HepG2 (cell line): Measurements from ENCODE around the gene AUP1. TPM values are rescaled to one million over a fixed set of nuclear protein-coding genes. Genes with fewer than 3 reads are reported as not detected.

Experiments used
- ADNP ChIP-seq: sonication (generic); formaldehyde crosslinking; IDR thresholded peaks from 2 replicates; pipeline ENCODE4 v1.4.0; 2020; ENCODE audit warnings: missing genetic modification reagents
- MAF1 ChIP-seq: sonication (generic); formaldehyde crosslinking; IDR thresholded peaks from 2 replicates; pipeline ENCODE4 v1.5.0; 2020; ENCODE audit warnings: missing genetic modification reagents, borderline replicate concordance
- POLR2G ChIP-seq: fragments of 200-400 bp; formaldehyde crosslinking; IDR thresholded peaks from 2 replicates; pipeline ENCODE4 v1.6.1; 2018; ENCODE audit warnings: mild to moderate bottlenecking, low read depth, low read length, moderate library complexity
- RCOR2 ChIP-seq: IDR thresholded peaks from 2 replicates; pipeline ENCODE4 v1.6.1; 2016; ENCODE audit warnings: missing biosample characterization, missing genetic modification reagents
- RERE ChIP-seq: IDR thresholded peaks from 2 replicates; pipeline ENCODE4 v1.6.1; 2016; ENCODE audit warnings: low read depth, missing genetic modification reagents, missing compliant biosample characterization
- RFX1 ChIP-seq: fragments of 450-650 bp; IDR thresholded peaks from 2 replicates; pipeline ENCODE4 v1.6.1; 2017
- SIX4 ChIP-seq: sonication (generic); formaldehyde crosslinking; IDR thresholded peaks from 2 replicates; pipeline ENCODE4 v1.4.0; 2020; ENCODE audit warnings: missing genetic modification reagents
- SMYD3 ChIP-seq: sonication (generic); formaldehyde crosslinking; IDR thresholded peaks from 2 replicates; pipeline ENCODE4 v1.8.1; 2023; ENCODE audit warnings: mild to moderate bottlenecking, missing genetic modification reagents
- TCF7 ChIP-seq: sonication (generic); IDR thresholded peaks from 2 replicates; pipeline ENCODE4 v1.6.1; 2016; ENCODE audit warnings: antibody characterized with exemption, low read depth
- YY1 ChIP-seq: IDR thresholded peaks from 2 replicates; pipeline ENCODE4 v1.6.1; 2011; ENCODE audit warnings: low read length, low read depth, moderate library complexity, mild to moderate bottlenecking; ENCODE audit not compliant: insufficient read depth, insufficient replicate concordance
- ZBTB46 ChIP-seq: sonication (generic); formaldehyde crosslinking; IDR thresholded peaks from 2 replicates; pipeline ENCODE4 v1.4.0; 2020; ENCODE audit warnings: mild to moderate bottlenecking, missing genetic modification reagents, borderline replicate concordance
- ZFX ChIP-seq: sonication (generic); formaldehyde crosslinking; IDR thresholded peaks from 2 replicates; pipeline ENCODE4 v1.4.0; 2020; ENCODE audit warnings: mild to moderate bottlenecking, low read depth, missing genetic modification reagents, moderate library complexity
- ZNF333 ChIP-seq: sonication (generic); formaldehyde crosslinking; IDR thresholded peaks from 2 replicates; pipeline ENCODE4 v1.4.0; 2020; ENCODE audit warnings: mild to moderate bottlenecking, missing genetic modification reagents, borderline replicate concordance
- ZNF382 ChIP-seq: sonication (generic); formaldehyde crosslinking; IDR thresholded peaks from 2 replicates; pipeline ENCODE4 v1.5.0; 2020; ENCODE audit warnings: missing genetic modification reagents, mild to moderate bottlenecking, borderline replicate concordance
- polyA plus RNA-seq, 8 experiments: library from polyadenylated mRNA; depleted of rRNA in 3 of 8; stranded (reverse) in 7 of 8; unstranded in 1 of 8; fragments of >200 nt; fragmentation: Illumina TruSeq in 4 of 8; extraction: Trizol in 4 of 8; gene quantifications; 2 replicates each; pipeline versions ENCODE4 v1.2.1 to v1.2.3, GENCODE V29; 2011 to 2016; ENCODE audit warnings: low read depth in 4 of 8, missing spikeins in 1 of 8, mixed read lengths in 1 of 8; ENCODE audit not compliant: insufficient read depth in 1 of 8
- total RNA-seq, 5 experiments: library from RNA; depleted of rRNA; stranded (reverse); fragments of >200 nt; fragmentation: Illumina TruSeq; extraction: Trizol; gene quantifications; 2 replicates each; pipeline ENCODE4 v1.2.3, GENCODE V29; 2016; ENCODE audit warnings: low read depth in 1 of 5
- TF ChIP-seq, protein P1 (sequence below), 2 experiments: sonication (generic) in 1 of 2; formaldehyde crosslinking in 1 of 2; IDR thresholded peaks; 2 replicates each; pipeline versions ENCODE4 v1.4.0 to v1.6.1; 2018 to 2020; ENCODE audit warnings: missing genetic modification reagents in 2 of 2, borderline replicate concordance in 1 of 2, low read depth in 1 of 2, mild to moderate bottlenecking in 1 of 2, missing biosample characterization in 1 of 2
- TF ChIP-seq, protein P2 (sequence below): sonication (generic); formaldehyde crosslinking; IDR thresholded peaks from 2 replicates; pipeline ENCODE4 v1.4.0; 2020; ENCODE audit warnings: missing genetic modification reagents, low read depth, mild to moderate bottlenecking, borderline replicate concordance

AUP1 gene
- total and polyA plus RNA-seq, 2 of the 13 experiments (the other 11 are each of a cell fraction or from before 2014, with no cell fraction given): 174 to 267 TPM

- peak; percentile 13; the same call in 1 of the 2 replicates for TF ChIP-seq RERE
- peak; percentile 20; the same call in 1 of the 2 replicates for TF ChIP-seq POLR2G
- no peak for TF ChIP-seq ZNF333 (CRISPR knock-in tag)
- TF ChIP-seq, protein P1, sequence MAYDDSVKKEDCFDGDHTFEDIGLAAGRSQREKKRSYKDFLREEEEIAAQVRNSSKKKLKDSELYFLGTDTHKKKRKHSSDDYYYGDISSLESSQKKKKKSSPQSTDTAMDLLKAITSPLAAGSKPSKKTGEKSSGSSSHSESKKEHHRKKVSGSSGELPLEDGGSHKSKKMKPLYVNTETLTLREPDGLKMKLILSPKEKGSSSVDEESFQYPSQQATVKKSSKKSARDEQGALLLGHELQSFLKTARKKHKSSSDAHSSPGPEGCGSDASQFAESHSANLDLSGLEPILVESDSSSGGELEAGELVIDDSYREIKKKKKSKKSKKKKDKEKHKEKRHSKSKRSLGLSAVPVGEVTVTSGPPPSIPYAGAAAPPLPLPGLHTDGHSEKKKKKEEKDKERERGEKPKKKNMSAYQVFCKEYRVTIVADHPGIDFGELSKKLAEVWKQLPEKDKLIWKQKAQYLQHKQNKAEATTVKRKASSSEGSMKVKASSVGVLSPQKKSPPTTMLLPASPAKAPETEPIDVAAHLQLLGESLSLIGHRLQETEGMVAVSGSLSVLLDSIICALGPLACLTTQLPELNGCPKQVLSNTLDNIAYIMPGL (CRISPR knock-in tag; IDR thresholded peaks at IDR 0.05; ENCODE audit: borderline replicate concordance in 1 of 2, low read depth in 1 of 2): peak in 1 of 2 experiments; percentile 19; a peak in 1 of 4 replicates
- TF ChIP-seq MAF1 (CRISPR knock-in tag): no peak; the same call in 1 of the 2 replicates
- TF ChIP-seq TCF7: no peak
- no peak for TF ChIP-seq RCOR2
- TF ChIP-seq ZNF382 (CRISPR knock-in tag): no peak
- peak; percentile 8; the same call in 1 of the 2 replicates for TF ChIP-seq ADNP
- no peak for TF ChIP-seq RFX1
- TF ChIP-seq, protein P2, sequence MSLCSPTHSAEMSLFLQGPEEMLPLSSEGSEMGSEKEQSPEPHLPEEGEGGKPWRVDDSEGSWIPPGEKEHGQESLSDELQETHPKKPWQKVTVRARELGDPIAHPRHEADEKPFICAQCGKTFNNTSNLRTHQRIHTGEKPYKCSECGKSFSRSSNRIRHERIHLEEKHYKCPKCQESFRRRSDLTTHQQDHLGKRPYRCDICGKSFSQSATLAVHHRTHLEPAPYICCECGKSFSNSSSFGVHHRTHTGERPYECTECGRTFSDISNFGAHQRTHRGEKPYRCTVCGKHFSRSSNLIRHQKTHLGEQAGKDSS (CRISPR knock-in tag): peak; percentile 24; the same call in 1 of the 2 replicates
- peak; percentile 20 for TF ChIP-seq YY1
- TF ChIP-seq ZBTB46: no peak
- 0 out of 2 replicates have a peak, but pooled peaks have one; percentile 26 for TF ChIP-seq SMYD3
- TF ChIP-seq ZFX (CRISPR knock-in tag): peak; percentile 85
- no peak for TF ChIP-seq SIX4 (CRISPR knock-in tag)
Observed at GRCh38 chr2:74497777-74498499, 31.6 kb downstream of the AUP1 start (continued).
